ENCODE data around the gene RIC3.
"Not testable (repeated sequence)": the region's sequence is repeated elsewhere in the genome, so short reads cannot be mapped to it uniquely, and the experiment has no call there.

The RIC3 gene

GRCh38 chr11:8186429-8186828, 17.6 kb upstream of the RIC3 start:
- no peak for DNase-seq

GRCh38 chr11:8183111-8183510, 14.3 kb upstream of the RIC3 start:
- no peak for DNase-seq

GRCh38 chr11:8180469-8180868, 11.6 kb upstream of the RIC3 start:
- no peak for DNase-seq

GRCh38 chr11:8178297-8178696, 9.5 kb upstream of the RIC3 start:
- no peak for DNase-seq

GRCh38 chr11:8177136-8177535, 8.3 kb upstream of the RIC3 start:
- DNase-seq, result no peak

- no peak for DNase-seq
Observed at GRCh38 chr11:8167796-8168195, 1.0 kb downstream of the RIC3 start.

GRCh38 chr11:8164746-8165145, 4.1 kb downstream of the RIC3 start:
- DNase-seq, result no peak

GRCh38 chr11:8161627-8162304, 7.1 kb downstream of the RIC3 start:
- not testable (repeated sequence) for DNase-seq

GRCh38 chr11:8156877-8157276, 11.9 kb downstream of the RIC3 start:
- DNase-seq, result no peak

- no peak for DNase-seq
Observed at GRCh38 chr11:8149726-8150125, 19.1 kb downstream of the RIC3 start.

- no peak for DNase-seq
Observed at GRCh38 chr11:8138526-8138925, 30.3 kb downstream of the RIC3 start.

GRCh38 chr11:8127447-8127846, 41.4 kb downstream of the RIC3 start:
- DNase-seq, result no peak

- DNase-seq, result no peak
Observed at GRCh38 chr11:8126649-8127289, 42.1 kb downstream of the RIC3 start.

- no peak for DNase-seq
Observed at GRCh38 chr11:8122173-8122764, 46.6 kb downstream of the RIC3 start.

GRCh38 chr11:8111636-8112035, 57.2 kb downstream of the RIC3 start:
- no peak for DNase-seq

- no peak for DNase-seq
Observed at GRCh38 chr11:8110396-8110795, 58.4 kb downstream of the RIC3 start.

- no peak for DNase-seq
Observed at GRCh38 chr11:8109675-8110074, 59.1 kb downstream of the RIC3 start.

- no peak for DNase-seq
Observed at GRCh38 chr11:8108421-8108820, 60.4 kb downstream of the RIC3 start.

- DNase-seq, result no peak
Observed at GRCh38 chr11:8107642-8108041, 61.2 kb downstream of the RIC3 start.

- DNase-seq, result no peak
Observed at GRCh38 chr11:8106679-8107078, 62.1 kb downstream of the RIC3 start.

- no peak for DNase-seq
Observed at GRCh38 chr11:8105666-8106065, 63.2 kb downstream of the RIC3 start.

- no peak for DNase-seq
Observed at GRCh38 chr11:8105133-8105532, 63.7 kb downstream of the RIC3 start.

GRCh38 chr11:8103909-8104308, 64.9 kb downstream of the RIC3 start:
- DNase-seq, result no peak

- no peak for DNase-seq
Observed at GRCh38 chr11:8102965-8103364, 65.9 kb downstream of the RIC3 start.
